Epithelial cell of esophagus (primary cell): ENCODE results near the gene GFOD1.
A peak's percentile ranks its signal among the peaks of the same experiment; 100 is the strongest.

Source experiments
- DNase-seq: peaks from one replicate; pipeline ENCODE4 v3.0.0; 2010; ENCODE audit warnings: low read depth
- H3K4me3 ChIP-seq: 2 replicates; pipeline ENCODE4 v1.5.1; 2011; ENCODE audit warnings: mild to moderate bottlenecking, low read length, control low read depth
- TF ChIP-seq, protein P1 (sequence below): IDR thresholded peaks from 2 replicates; pipeline ENCODE4 v1.5.1; 2011; ENCODE audit warnings: low read depth, mild to moderate bottlenecking, low read length, control low read depth, inconsistent platforms; ENCODE audit not compliant: insufficient read depth; ENCODE audit errors: missing control alignments

GFOD1 gene

DNA sequence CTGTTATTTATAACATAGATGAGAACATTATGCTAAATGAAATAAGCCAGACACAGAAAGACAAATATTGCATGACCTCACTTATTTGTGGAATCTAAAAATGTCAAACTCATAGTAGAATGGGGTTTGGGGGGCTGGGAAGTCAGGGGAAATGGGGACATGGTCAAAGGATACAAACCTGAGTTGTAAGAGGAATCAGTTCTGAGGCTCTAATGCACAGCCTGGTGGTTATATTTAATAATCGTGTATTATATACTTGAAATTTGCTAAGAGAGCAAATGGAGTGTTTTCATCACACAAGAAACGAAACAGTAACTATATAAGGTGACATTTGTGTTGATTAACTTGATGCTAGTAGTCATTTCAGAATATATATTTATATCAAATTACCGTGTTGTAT lies 40.8 kb upstream of the GFOD1 start:
- DNase-seq, result no peak
- H3K4me3 ChIP-seq, result no peak overlapping the region
- TF ChIP-seq, protein P1, sequence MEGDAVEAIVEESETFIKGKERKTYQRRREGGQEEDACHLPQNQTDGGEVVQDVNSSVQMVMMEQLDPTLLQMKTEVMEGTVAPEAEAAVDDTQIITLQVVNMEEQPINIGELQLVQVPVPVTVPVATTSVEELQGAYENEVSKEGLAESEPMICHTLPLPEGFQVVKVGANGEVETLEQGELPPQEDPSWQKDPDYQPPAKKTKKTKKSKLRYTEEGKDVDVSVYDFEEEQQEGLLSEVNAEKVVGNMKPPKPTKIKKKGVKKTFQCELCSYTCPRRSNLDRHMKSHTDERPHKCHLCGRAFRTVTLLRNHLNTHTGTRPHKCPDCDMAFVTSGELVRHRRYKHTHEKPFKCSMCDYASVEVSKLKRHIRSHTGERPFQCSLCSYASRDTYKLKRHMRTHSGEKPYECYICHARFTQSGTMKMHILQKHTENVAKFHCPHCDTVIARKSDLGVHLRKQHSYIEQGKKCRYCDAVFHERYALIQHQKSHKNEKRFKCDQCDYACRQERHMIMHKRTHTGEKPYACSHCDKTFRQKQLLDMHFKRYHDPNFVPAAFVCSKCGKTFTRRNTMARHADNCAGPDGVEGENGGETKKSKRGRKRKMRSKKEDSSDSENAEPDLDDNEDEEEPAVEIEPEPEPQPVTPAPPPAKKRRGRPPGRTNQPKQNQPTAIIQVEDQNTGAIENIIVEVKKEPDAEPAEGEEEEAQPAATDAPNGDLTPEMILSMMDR, result no peak

DNA sequence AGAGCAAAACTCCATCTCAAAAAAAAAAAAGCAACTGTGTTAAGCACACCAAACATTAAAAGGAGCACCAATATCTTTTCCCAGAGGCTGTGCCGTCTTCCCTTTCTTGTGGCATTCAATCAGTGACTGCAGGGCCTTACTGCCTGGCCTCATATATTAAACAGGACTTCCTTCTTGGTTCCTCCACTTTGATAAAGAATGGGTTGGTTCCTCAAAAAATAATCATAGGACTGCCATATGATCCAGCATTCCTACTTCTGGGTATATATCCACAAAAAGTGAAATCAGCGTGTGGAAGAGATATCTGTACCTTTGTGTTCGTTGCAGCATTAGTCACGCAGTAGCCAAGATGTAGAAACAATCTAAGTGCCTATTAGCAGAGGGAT lies 40.3 kb upstream of the GFOD1 start:
- no peak overlapping the region for H3K4me3 ChIP-seq
- DNase-seq, result no peak
- TF ChIP-seq, protein P1, result no peak

DNA sequence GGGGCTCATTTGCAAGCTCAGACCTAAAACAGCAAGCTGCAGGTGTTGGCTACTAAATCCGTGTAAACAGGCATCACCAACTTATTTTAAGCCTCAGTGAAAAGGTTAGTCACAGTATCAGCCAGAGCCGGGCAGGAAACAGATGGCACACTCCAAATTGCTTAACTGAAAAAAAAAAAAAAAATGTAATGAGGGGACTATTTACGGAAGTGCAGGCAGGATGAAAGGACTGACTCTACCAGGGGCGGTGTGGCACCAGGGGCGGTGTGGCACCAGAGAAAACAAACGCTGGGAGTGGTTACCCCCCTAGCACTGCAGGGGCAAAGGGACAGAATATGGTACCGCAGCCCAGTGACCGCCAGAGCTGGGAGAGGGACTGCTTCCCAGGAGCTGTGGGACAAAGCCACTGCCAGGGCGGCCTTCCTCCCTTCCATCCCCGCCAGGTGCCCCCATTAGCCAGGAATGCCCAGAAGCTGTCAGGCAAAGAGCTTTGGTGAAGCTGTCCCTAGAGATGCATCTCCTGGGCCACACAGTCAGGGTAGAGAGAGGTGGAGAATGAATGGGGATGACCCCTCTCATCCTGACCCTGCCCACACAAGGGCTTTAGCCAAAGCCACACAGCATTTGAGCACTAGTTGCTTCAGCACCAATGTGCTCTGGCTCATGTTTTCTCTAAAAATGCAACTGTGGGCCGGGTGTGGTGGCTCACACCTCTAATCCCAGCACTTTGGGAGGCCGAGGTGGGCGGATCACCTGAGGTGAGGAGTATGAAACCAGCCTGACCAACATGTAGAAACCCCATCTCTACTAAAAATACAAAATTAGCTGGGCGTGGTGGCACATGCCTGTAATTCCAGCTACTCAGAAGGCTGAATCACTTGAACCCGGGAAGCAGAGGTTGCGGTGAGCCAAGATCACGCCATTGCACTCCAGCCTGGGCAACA lies 39.6 kb upstream of the GFOD1 start:
- TF ChIP-seq, protein P1, result no peak
- DNase-seq, result peak; percentile 55
- H3K4me3 ChIP-seq, result no peak overlapping the region

DNA sequence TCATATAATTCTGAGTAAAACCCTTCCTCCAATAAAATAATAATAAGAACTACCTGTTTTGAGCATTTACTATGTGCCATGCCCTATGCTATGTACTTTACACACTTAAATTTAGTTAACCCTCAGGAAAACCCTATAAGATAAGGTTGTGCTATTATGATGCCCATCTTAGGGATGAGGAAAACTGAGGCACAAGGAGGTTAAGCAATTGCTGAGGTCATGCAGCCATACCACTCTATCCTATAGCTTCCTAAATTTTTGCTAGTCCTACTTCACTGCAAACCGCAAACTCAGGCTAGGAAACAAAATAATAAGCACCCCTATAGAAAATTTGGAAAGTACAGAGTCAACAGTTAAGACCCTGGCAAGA lies 38.9 kb upstream of the GFOD1 start:
- DNase-seq, result no peak
- TF ChIP-seq, protein P1, result no peak
- no peak overlapping the region for H3K4me3 ChIP-seq

DNA sequence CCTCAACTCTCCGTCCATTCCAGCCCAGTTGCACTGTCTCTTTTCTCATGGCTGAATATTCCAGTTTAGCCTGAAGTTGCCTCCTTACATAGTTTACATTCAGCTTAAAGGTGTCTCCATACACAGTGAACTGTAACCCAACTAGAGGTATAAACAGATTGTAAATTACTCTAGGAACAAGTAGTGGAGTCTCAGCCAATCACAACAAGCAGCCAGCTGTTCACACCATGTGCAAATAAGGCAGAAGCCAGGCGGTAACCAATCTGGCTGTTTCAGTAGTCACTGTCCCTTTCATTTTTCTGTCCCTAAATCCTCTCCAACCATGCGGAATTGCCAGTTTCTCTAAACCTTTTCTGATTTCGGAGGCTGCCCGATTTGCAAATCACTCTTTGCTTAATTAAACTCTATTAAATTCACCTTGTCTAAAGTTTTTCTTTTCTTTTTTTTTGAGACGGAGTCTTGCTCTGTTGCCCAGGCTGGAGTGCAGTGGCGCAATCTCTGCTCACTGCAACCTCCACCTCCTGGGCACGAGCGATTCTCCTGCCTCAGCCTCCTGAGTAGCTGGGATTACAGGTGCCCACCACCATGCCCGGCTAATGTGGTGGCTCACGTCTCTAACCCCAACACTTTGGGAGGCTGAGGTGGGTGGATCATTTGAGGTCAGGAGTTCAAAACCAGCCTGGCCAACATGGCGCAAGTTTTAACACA lies 37.6 kb upstream of the GFOD1 start:
- H3K4me3 ChIP-seq, result no peak overlapping the region
- DNase-seq, result no peak
- TF ChIP-seq, protein P1, result no peak

DNA sequence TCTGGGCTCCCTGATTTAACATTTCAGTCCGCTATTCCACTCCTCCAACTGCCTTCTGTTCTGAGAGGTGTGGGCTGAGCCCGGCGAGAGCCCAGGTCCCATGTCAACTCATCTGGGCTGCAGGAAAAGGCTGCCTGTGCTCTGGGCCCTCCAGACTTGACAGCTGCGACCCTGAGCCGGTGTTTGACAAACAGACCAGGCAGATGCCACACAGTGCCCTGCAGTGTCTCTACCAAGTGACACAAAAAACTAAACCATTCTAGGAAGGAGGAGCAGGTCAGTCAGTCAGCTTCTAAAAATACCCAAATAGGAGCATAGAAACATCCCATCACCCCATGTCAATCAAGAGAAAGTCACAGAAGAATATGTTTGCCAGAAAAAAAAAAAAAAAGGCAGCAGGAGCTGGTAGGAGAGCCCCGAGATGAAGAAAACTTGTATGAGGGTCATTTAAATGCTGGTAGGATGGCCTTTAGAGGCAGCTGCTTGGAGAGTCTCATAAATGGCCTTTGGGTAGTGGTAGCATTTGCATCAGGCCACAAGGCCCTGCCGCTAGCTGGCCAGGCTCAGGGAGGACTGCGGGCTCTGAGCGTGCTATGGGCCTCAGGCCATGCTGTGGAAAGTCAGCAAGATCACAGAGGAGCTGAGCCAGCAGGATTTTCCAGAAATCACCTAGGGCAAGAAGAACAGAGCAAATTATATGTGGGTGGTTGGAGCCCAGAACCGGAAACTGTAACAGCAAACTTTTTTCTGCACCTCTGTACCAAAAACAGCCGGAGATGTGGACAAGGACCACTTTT lies 36.6 kb upstream of the GFOD1 start:
- DNase-seq, result no peak
- TF ChIP-seq, protein P1, result no peak
- H3K4me3 ChIP-seq, result no peak overlapping the region
